MM.1S (cell line): ENCODE data around the gene DPAGT1.

Source experiments
- EZH2 ChIP-seq: fragments of 300-600 bp; sonication (generic); optimal IDR thresholded peaks from 2 replicates; pipeline ENCODE3; 2017; ENCODE audit warnings: low read depth, mild to moderate bottlenecking, antibody characterized with exemption, low read length, mixed read lengths
- EZH2phosphoT487 ChIP-seq: fragments of 300-600 bp; sonication (generic); IDR thresholded peaks from 2 replicates; pipeline ENCODE4 v1.6.1; 2018; ENCODE audit warnings: antibody characterized with exemption, low read length
- TF ChIP-seq, protein P1 (sequence below): fragments of 300-600 bp; sonication (generic); IDR thresholded peaks from 2 replicates; pipeline ENCODE4 v1.5.1; 2016; ENCODE audit warnings: antibody characterized with exemption, low read length, mixed read lengths

GRCh38 chr11:119091178-119091577 is 10.5 kb downstream of the DPAGT1 start:
- TF ChIP-seq EZH2phosphoT487 (no peak), EZH2 (no peak)
- TF ChIP-seq, protein P1, sequence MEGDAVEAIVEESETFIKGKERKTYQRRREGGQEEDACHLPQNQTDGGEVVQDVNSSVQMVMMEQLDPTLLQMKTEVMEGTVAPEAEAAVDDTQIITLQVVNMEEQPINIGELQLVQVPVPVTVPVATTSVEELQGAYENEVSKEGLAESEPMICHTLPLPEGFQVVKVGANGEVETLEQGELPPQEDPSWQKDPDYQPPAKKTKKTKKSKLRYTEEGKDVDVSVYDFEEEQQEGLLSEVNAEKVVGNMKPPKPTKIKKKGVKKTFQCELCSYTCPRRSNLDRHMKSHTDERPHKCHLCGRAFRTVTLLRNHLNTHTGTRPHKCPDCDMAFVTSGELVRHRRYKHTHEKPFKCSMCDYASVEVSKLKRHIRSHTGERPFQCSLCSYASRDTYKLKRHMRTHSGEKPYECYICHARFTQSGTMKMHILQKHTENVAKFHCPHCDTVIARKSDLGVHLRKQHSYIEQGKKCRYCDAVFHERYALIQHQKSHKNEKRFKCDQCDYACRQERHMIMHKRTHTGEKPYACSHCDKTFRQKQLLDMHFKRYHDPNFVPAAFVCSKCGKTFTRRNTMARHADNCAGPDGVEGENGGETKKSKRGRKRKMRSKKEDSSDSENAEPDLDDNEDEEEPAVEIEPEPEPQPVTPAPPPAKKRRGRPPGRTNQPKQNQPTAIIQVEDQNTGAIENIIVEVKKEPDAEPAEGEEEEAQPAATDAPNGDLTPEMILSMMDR = no peak
